ENCODE measurements around the gene UGT1A6. TPM values are rescaled to one million over a fixed set of nuclear protein-coding genes. Genes with fewer than 3 reads are reported as not detected.

The UGT1A6 gene
- total and polyA plus RNA-seq, 2 of the 4 experiments (the other 2 are of a cell fraction) = not detected

- Histone ChIP-seq H3K27me3 (ENCODE audit: control insufficient read depth, insufficient read depth, low read length) (peaks cover 6% of the 10 kb centered on the region; the same call in 1 of the 2 replicates), H2BK5ac (ENCODE audit: low read depth, low read length, poor library complexity, severe bottlenecking) (no peak overlapping the region), H3K36me3 (ENCODE audit: control insufficient read depth, insufficient read depth, low read length) (no peaks in the 10 kb centered on the region), H3K23ac (ENCODE audit: low read depth, low read length) (no peak overlapping the region), H3K56ac (ENCODE audit: extremely low read depth, insufficient read depth, low read length) (no peak overlapping the region), H3K27ac (ENCODE audit: insufficient read depth, low read length) (no peak overlapping the region), H4K8ac (ENCODE audit: low read depth in 2 of 2, low read length in 2 of 2) (no peak overlapping the region), H3K79me1 (ENCODE audit: low read depth in 1 of 2, low read length in 2 of 2) (no peaks in the 10 kb centered on the region), H2BK15ac (ENCODE audit: low read depth, low read length) (no peak overlapping the region), H4K91ac (ENCODE audit: insufficient read depth, low read depth, low read length) (no peak overlapping the region), H2BK120ac (ENCODE audit: low read depth, low read length) (no peak overlapping the region), H3K9me1 (ENCODE audit: insufficient read depth, low read length) (no peaks in the 10 kb centered on the region), H3K4me2 (ENCODE audit: low read depth, low read length) (no peak overlapping the region), H3K18ac (ENCODE audit: low read depth, low read length) (no peak overlapping the region), H3K9ac (ENCODE audit: low read depth, low read length) (no peak overlapping the region), H3K4me1 (ENCODE audit: control insufficient read depth, insufficient read depth, low read length) (no peaks in the 10 kb centered on the region), H2BK20ac (ENCODE audit: low read depth, low read length) (no peak overlapping the region), H2AK9ac (replicated peaks; ENCODE audit: low read depth, low read length, poor library complexity) (no peak overlapping the region), H2AK5ac (ENCODE audit: low read depth, low read length) (no peak overlapping the region), H3K4me3 (ENCODE audit: insufficient read depth, low read depth, low read length) (no peak overlapping the region), H3K14ac (replicated peaks; ENCODE audit: low read depth, low read length) (no peak overlapping the region), H3K4ac (ENCODE audit: low read depth, low read length) (no peak overlapping the region), H4K5ac (ENCODE audit: low read depth, low read length) (no peak overlapping the region), H3K9me3 (ENCODE audit: control insufficient read depth, insufficient read depth, low read length) (no peaks in the 10 kb centered on the region), H2AFZ (replicated peaks; ENCODE audit: low read length, poor library complexity) (no peak overlapping the region), H4K20me1 (ENCODE audit: insufficient read depth, low read length) (no peaks in the 10 kb centered on the region)
- ChIA-PET CTCF (no interaction called here), POLR2A (ENCODE audit: unreplicated experiment) (no interaction called here)
- DNase-seq = no peak
- dilution Hi-C loops (cut with HindIII; ENCODE audit: low sequenced_read_pairs, unreplicated experiment) = no loop called here
- no CpG with 5 or more reads among the region's 2 CpGs for WGBS, 2 experiments (ENCODE audit: extremely low coverage in 2 of 2, insufficient read length in 1 of 2)
- TF ChIP-seq USF2 (IDR thresholded peaks at IDR 0.05; ENCODE audit: low read depth, low read length) = no peak
- BruUV-seq (replicated peaks) = no TSS peak
- ATAC-seq (ENCODE audit: low read depth) = no peak
- in situ Hi-C loops (cut with MboI; ENCODE audit: low sequenced_read_pairs) = no loop called here
- intact Hi-C loops (cut with micrococcal nuclease) = no loop called here
Observed at GRCh38 chr2:233816334-233816733, 123.6 kb downstream of the UGT1A6 start.

Measured in IMR-90 (cell line).